Activated CD4-positive, CD25-positive, alpha-beta regulatory T cell treated with anti-CD3 and anti-CD28 coated beads, Interleukin-2, amount 50 U/mL, for 24 hours (primary cell): ENCODE results near the gene SLC24A3.
"Not testable (repeated sequence)": the region's sequence is repeated elsewhere in the genome, so short reads cannot be mapped to it uniquely, and the experiment has no call there.

Source experiments
- ATAC-seq, 2 donors: fragments of 150-1000 bp; cut with Tn5 transposase; one replicate each; pipeline ENCODE4 v1.10.0; 2021; ENCODE audit warnings: mild to moderate bottlenecking in 1 of 2, moderate library complexity in 1 of 2

The SLC24A3 gene

GRCh38 chr20:19725814-19726525 lies 513.5 kb downstream of the SLC24A3 start:
- ATAC-seq: no peak

- ATAC-seq: no peak
Measured at GRCh38 chr20:19727251-19727847, 514.9 kb downstream of the SLC24A3 start.

- ATAC-seq: no peak
Measured at GRCh38 chr20:19729672-19730071, 517.2 kb downstream of the SLC24A3 start.

- no peak for ATAC-seq
Measured at GRCh38 chr20:19730706-19731105, 518.3 kb downstream of the SLC24A3 start.

- no peak for ATAC-seq
Measured at GRCh38 chr20:19734811-19735210, 522.4 kb downstream of the SLC24A3 start.

- no peak for ATAC-seq
Measured at GRCh38 chr20:19735446-19735845, 523.0 kb downstream of the SLC24A3 start.

GRCh38 chr20:19737025-19737424 lies 524.6 kb downstream of the SLC24A3 start:
- peak in 1 of 2 donors; percentile 30 for ATAC-seq

GRCh38 chr20:19738951-19739350 lies 526.5 kb downstream of the SLC24A3 start:
- ATAC-seq: no peak

- ATAC-seq: no peak
Measured at GRCh38 chr20:19739351-19739750, 526.9 kb downstream of the SLC24A3 start.

GRCh38 chr20:19740512-19740911 lies 528.1 kb downstream of the SLC24A3 start:
- no peak for ATAC-seq

- no peak for ATAC-seq
Measured at GRCh38 chr20:19741924-19742323, 529.5 kb downstream of the SLC24A3 start.

- ATAC-seq: no peak
Measured at GRCh38 chr20:19742974-19743639, 530.7 kb downstream of the SLC24A3 start.

- no peak for ATAC-seq
Measured at GRCh38 chr20:19743640-19743995, 531.2 kb downstream of the SLC24A3 start.

GRCh38 chr20:19745106-19745505 lies 532.7 kb downstream of the SLC24A3 start:
- no peak for ATAC-seq

- no peak for ATAC-seq
Measured at GRCh38 chr20:19745584-19745983, 533.1 kb downstream of the SLC24A3 start.

- ATAC-seq: no peak
Measured at GRCh38 chr20:19746396-19746795, 534.0 kb downstream of the SLC24A3 start.

- no peak for ATAC-seq
Measured at GRCh38 chr20:19747903-19748302, 535.5 kb downstream of the SLC24A3 start.

GRCh38 chr20:19748681-19749080 lies 536.2 kb downstream of the SLC24A3 start:
- ATAC-seq: no peak

GRCh38 chr20:19749618-19750071 lies 537.2 kb downstream of the SLC24A3 start:
- no peak for ATAC-seq

GRCh38 chr20:19750101-19750606 lies 537.7 kb downstream of the SLC24A3 start:
- no peak for ATAC-seq

GRCh38 chr20:19750907-19751636 lies 538.6 kb downstream of the SLC24A3 start:
- ATAC-seq: no peak

- not testable (repeated sequence) for ATAC-seq
Measured at GRCh38 chr20:19754201-19754600, 541.8 kb downstream of the SLC24A3 start.
